Pancreas (tissue), 10 donors: ENCODE results near the gene ADGRV1. TPM values are rescaled to one million over a fixed set of nuclear protein-coding genes. Genes with fewer than 3 reads are reported as not detected.

Experiments
- ATAC-seq, 4 donors: fragments of 200-7000 bp; cut with Tn5 transposase; one replicate each; pipeline versions ENCODE4 v1.8.0 to v1.9.1; 2020; ENCODE audit warnings: mild to moderate bottlenecking in 4 of 4, moderate library complexity in 4 of 4
- DNase-seq, 6 donors: peaks; one replicate each; pipeline ENCODE4 v3.0.0-alpha.2; 2020
- FAIRE-seq: peaks from 2 replicates; lab custom pipeline; 2012; peaks lifted over from hg19 to GRCh38; lab: Jason Lieb, UNC
- H3K27ac ChIP-seq, 4 donors: fragments of 200-600 bp; sonication (generic); 1 replicate in 3 of 4; 2 replicates in 1 of 4; pipeline versions ENCODE4 v1.5.0 to v1.8.0; 2020
- H3K27me3 ChIP-seq, 4 donors: fragments of 200-600 bp; one replicate each; pipeline ENCODE4 v1.8.0; 2021
- H3K36me3 ChIP-seq, 3 donors: fragments of 200-600 bp; sonication (generic) in 1 of 3; one replicate each; pipeline versions ENCODE4 v1.5.0 to v1.8.0; 2020 to 2021
- H3K4me1 ChIP-seq, 3 donors: fragments of 200-600 bp; one replicate each; pipeline ENCODE4 v1.8.0; 2021
- H3K4me3 ChIP-seq, 4 donors: fragments of 200-600 bp; sonication (generic) in 2 of 4; one replicate each; pipeline versions ENCODE4 v1.5.0 to v1.8.0; 2020 to 2021
- H3K9me3 ChIP-seq, 4 donors: fragments of 200-600 bp; one replicate each; pipeline ENCODE4 v1.8.0; 2021
- WGBS, 2 donors: extraction: QIAGEN DNeasy Blood & Tissue Kit; methylation state at CpG; one replicate each; pipeline ENCODE4 v1.1.7; 2013; 5-methylcytosine and 5-hydroxymethylcytosine counted together
- intact Hi-C, 3 donors: fragments of 100-400 bp; cut with DNase I; formaldehyde crosslinking; loops; one replicate each; pipeline versions ENCODE4 v1.11.1 to v1.14.2; 2022
- polyA plus RNA-seq, 2 donors: library from polyadenylated mRNA; stranded (reverse); fragments of 200-250 nt; gene quantifications; one replicate each; pipeline ENCODE4 v1.2.3, GENCODE V29; 2013
- total RNA-seq, 6 donors: library from RNA; stranded (reverse); fragmentation: NEBNext Ultra II Directional in 4 of 6; extraction: Animal tissue kit (Norgen Biotek cat#: 25700) in 4 of 6; gene quantifications; one replicate each; pipeline versions ENCODE4 v1.2.1 to v1.2.4, GENCODE V29; 2021 to 2023
- TF ChIP-seq, protein P1 (sequence below), 4 donors: fragments of 200-600 bp; sonication (generic) in 3 of 4; IDR thresholded peaks; one replicate each; pipeline versions ENCODE4 v1.5.0 to v1.8.0; 2021; ENCODE audit warnings: antibody characterized with exemption in 4 of 4
- donor health status: healthy with polysubstance abuse.
- donor health status: DM: no; HTN: no; CAD: no; lungs with moderate emphysema.
- donor health status: DM: no; HTN: no; CAD: no.
- donor health status: control.
- donor health status: control.
- donor health status: Bipolar disorder and iron deficiency.
- donor health status: DM: yes; HTN: yes; CAD: no.
- donor health status: DM: no; HTN: no; CAD: no.
- donor health status: DM: no; HTN: no; CAD: no.
- donor health status: DM: yes; HTN: yes; CAD: no.

The ADGRV1 gene, protein sequence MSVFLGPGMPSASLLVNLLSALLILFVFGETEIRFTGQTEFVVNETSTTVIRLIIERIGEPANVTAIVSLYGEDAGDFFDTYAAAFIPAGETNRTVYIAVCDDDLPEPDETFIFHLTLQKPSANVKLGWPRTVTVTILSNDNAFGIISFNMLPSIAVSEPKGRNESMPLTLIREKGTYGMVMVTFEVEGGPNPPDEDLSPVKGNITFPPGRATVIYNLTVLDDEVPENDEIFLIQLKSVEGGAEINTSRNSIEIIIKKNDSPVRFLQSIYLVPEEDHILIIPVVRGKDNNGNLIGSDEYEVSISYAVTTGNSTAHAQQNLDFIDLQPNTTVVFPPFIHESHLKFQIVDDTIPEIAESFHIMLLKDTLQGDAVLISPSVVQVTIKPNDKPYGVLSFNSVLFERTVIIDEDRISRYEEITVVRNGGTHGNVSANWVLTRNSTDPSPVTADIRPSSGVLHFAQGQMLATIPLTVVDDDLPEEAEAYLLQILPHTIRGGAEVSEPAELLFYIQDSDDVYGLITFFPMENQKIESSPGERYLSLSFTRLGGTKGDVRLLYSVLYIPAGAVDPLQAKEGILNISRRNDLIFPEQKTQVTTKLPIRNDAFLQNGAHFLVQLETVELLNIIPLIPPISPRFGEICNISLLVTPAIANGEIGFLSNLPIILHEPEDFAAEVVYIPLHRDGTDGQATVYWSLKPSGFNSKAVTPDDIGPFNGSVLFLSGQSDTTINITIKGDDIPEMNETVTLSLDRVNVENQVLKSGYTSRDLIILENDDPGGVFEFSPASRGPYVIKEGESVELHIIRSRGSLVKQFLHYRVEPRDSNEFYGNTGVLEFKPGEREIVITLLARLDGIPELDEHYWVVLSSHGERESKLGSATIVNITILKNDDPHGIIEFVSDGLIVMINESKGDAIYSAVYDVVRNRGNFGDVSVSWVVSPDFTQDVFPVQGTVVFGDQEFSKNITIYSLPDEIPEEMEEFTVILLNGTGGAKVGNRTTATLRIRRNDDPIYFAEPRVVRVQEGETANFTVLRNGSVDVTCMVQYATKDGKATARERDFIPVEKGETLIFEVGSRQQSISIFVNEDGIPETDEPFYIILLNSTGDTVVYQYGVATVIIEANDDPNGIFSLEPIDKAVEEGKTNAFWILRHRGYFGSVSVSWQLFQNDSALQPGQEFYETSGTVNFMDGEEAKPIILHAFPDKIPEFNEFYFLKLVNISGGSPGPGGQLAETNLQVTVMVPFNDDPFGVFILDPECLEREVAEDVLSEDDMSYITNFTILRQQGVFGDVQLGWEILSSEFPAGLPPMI (N-terminal part only)
- total RNA-seq, result 1 to 10 TPM; 4.0 to 6.5 (median 5.4) TPM
- polyA plus RNA-seq, result 1 to 10 TPM; 3.9 to 6.9 TPM

DNA sequence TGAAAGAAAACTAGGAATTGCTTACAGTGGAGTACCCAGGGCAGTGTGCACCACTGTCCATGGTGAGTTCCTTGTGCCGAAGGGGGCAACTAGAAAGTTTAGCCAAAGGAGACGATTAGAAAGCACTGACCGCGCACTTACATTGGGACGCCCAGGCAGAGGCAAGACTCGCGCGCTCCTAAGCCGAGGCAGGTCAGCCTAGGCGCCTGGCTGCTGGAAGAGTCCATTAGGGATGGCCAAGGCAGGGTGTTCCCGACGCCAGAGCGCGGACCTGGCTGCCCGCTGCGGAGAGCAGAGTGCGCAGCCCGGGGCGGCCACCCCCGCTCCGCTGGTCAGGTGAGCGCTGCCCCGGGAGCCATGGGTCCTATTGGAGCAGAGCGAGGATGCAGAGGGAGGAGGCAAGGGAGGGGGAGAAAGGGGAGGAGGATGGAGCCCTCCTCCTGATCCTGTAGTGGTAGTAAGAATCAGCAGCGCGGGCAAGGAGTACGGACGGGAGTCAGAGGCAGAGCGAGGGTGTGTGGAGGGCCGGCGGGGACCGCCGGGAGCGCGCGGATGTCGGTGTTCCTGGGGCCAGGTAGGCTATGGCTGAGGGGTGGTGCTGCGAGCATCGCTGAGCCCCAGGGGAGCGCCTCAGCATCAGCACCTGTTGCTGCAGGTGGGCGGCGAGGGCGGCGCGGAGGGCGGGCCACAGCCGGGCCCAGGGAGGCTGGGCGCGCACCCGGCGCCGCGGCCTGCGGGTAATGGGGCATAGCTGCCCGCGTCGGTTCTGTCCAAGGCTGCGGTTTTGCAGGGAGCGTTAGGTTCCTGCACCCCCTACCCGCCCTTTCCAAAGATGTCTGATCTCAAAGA lies at the start of gene ADGRV1:
Gene ADGRV1 (plus strand): TSS at position 454 of the 849 bp plus-strand sequence. CDS start 99 bp downstream, at position 553.
- Histone ChIP-seq H3K4me3 (peak within 1 kb of the TSS; percentile 36 to 61 (median 44)), H3K27ac (peak within 1 kb of the TSS; percentile 25 to 49 (median 44)), H3K4me1 (peaks cover 0 to 5% (median 3%) of the 10 kb centered on the region in 3 donors), H3K36me3 (no peaks in the 10 kb centered on the region), H3K27me3 (peaks cover 0 to 7% (median 0%) of the 10 kb centered on the region in 4 donors), H3K9me3 (no peaks in the 10 kb centered on the region)
- ATAC-seq, result peak; percentile 97 to 99 (median 98)
- intact Hi-C loops, result no loop called here
- TF ChIP-seq, protein P1, sequence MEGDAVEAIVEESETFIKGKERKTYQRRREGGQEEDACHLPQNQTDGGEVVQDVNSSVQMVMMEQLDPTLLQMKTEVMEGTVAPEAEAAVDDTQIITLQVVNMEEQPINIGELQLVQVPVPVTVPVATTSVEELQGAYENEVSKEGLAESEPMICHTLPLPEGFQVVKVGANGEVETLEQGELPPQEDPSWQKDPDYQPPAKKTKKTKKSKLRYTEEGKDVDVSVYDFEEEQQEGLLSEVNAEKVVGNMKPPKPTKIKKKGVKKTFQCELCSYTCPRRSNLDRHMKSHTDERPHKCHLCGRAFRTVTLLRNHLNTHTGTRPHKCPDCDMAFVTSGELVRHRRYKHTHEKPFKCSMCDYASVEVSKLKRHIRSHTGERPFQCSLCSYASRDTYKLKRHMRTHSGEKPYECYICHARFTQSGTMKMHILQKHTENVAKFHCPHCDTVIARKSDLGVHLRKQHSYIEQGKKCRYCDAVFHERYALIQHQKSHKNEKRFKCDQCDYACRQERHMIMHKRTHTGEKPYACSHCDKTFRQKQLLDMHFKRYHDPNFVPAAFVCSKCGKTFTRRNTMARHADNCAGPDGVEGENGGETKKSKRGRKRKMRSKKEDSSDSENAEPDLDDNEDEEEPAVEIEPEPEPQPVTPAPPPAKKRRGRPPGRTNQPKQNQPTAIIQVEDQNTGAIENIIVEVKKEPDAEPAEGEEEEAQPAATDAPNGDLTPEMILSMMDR (IDR thresholded peaks at IDR 0.05), result no peak
- FAIRE-seq, result no peak
- WGBS, 2 donors, result 0 to 1% methylated on average over 55 to 60 of the region's 60 CpGs
- DNase-seq, result peak; percentile 91 to 96 (median 94)

DNA sequence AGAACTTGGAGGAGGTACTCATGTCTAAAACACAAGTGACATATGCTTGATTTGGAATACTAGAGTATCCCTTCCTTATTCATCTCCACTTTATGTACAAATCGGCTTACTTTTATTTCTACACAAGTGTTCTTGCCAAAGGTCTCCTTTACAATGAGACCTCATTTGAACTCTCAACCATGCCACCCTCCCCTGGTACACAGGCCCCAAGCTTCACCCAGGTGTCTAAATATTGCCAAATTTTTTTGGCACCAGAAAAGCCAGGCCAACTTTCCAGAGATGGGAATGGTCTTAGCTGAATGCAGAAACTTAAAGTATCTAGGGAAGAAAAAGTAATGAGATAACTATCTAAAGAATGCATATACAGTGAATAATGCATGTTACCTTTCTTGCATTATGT lies 48.2 kb upstream of the ADGRV1 start:
- WGBS, 2 donors, result 87 to 95% methylated on average over 1 of the region's 1 CpG
- no peak overlapping the region for H3K4me3 ChIP-seq
- intact Hi-C loops, result no loop called here
- H3K27me3 ChIP-seq, result no peaks in the 10 kb centered on the region
- peaks cover 6 to 9% (median 7%) of the 10 kb centered on the region in 3 donors for H3K4me1 ChIP-seq
- H3K9me3 ChIP-seq, result no peaks in the 10 kb centered on the region
- DNase-seq (no peak), ATAC-seq (no peak), FAIRE-seq (no peak)
- TF ChIP-seq, protein P1 (IDR thresholded peaks at IDR 0.05), result no peak
- no peaks in the 10 kb centered on the region for H3K36me3 ChIP-seq
- H3K27ac ChIP-seq, result no peak overlapping the region

DNA sequence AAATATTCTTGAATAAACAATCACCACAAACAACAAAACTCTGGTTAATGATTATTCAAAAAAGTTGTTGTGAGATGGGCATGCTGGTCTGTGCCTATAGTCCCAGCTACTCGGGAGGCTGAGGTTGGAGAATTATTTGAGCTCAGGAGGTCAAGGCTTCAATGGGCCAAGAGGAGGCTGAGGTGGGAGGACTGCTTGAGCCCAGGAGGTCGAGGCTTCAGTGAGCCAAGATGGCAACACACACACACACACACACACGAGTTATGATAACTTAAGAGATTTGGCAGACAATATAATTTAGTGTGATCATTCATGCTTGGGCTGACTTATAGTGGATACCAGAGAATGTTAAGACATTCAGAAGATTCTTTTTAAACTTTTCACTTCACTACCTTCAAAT lies 44.1 kb upstream of the ADGRV1 start:
- no peak for FAIRE-seq
- ATAC-seq, result no peak
- H3K4me1 ChIP-seq, result peaks cover 6 to 9% (median 7%) of the 10 kb centered on the region in 3 donors

More for the DNA sequence above, 44.1 kb upstream of the ADGRV1 start:
- intact Hi-C loops, result no loop called here
- H3K9me3 ChIP-seq, result no peaks in the 10 kb centered on the region
- H3K27ac ChIP-seq, result no peak overlapping the region
- no peak for DNase-seq
- 50 to 59% methylated on average over 3 of the region's 3 CpGs for whole genome bisulfite sequencing, 2 donors
- no peak overlapping the region for H3K4me3 ChIP-seq
- H3K27me3 ChIP-seq, result no peaks in the 10 kb centered on the region
- peaks cover 0 to 2% (median 0%) of the 10 kb centered on the region in 3 donors for H3K36me3 ChIP-seq
- TF ChIP-seq, protein P1 (IDR thresholded peaks at IDR 0.05), result no peak
